HepG2 (cell line): ENCODE data around the gene ZCCHC24. TPM values are rescaled to one million over a fixed set of nuclear protein-coding genes. Genes with fewer than 3 reads are reported as not detected.
A peak's percentile ranks its signal among the peaks of the same experiment; 100 is the strongest.

ENCODE experiments used
- ATAC-seq: fragments of 200-7000 bp; cut with Tn5 transposase; 3 replicates; pipeline ENCODE4 v1.9.1; 2020; ENCODE audit warnings: mild to moderate bottlenecking, moderate library complexity
- BruUV-seq: library from RNA; stranded (reverse); fragments of 400-500 nt; replicated peaks from 2 replicates; lab custom pipeline; 2021; lab: Mats Ljungman, UMichigan
- CTCF ChIA-PET: fragments of 300-600 bp; formaldehyde crosslinking; extraction: SDS; loops from one replicate; lab custom pipeline; 2021; ENCODE audit warnings: low total read pairs, inconsistent platforms, low intra/inter-chr PET ratio; lab: Yijun Ruan, JAX
- POLR2A ChIA-PET: fragments of 350-600 bp; sonication (Branson Sonifier 250); formaldehyde crosslinking; loops from one replicate; lab custom pipeline; 2020; ENCODE audit warnings: antibody characterized with exemption, inconsistent platforms; lab: Yijun Ruan, JAX
- DNase-seq: peaks from one replicate; pipeline ENCODE4 v3.0.0-alpha.2; 2015; ENCODE audit warnings: low spot score
- FAIRE-seq: peaks from 3 replicates; lab custom pipeline; 2011; peaks lifted over from hg19 to GRCh38; lab: Jason Lieb, UNC
- H2AFZ ChIP-seq: one replicate; pipeline ENCODE4 v1.6.1; 2011; ENCODE audit warnings: low read length, inconsistent platforms
- H3K27ac ChIP-seq: fragments of 300-600 bp; 3 replicates; pipeline ENCODE4 v1.8.0; 2011; ENCODE audit warnings: mixed run types, mild to moderate bottlenecking, mixed read lengths, low read length, inconsistent platforms; ENCODE audit not compliant: insufficient read depth; ENCODE audit errors: extremely low read length
- H3K27me3 ChIP-seq, 2 experiments: fragments of 200-600 bp in 1 of 2; 2 replicates in 1 of 2; 3 replicates in 1 of 2; pipeline versions ENCODE4 v1.6.0 to v1.8.0; 2011; ENCODE audit warnings: low read length in 2 of 2, mild to moderate bottlenecking in 2 of 2, moderate library complexity in 2 of 2, inconsistent platforms in 1 of 2; ENCODE audit not compliant: insufficient read depth in 2 of 2, control insufficient read depth in 1 of 2
- H3K36me3 ChIP-seq, 2 experiments: fragments of 200-600 bp in 1 of 2; replicated peaks in 1 of 2; 2 replicates in 1 of 2; 3 replicates in 1 of 2; pipeline versions ENCODE4 v1.5.1 to v1.8.0; 2011; ENCODE audit warnings: low read length in 2 of 2, inconsistent platforms in 1 of 2; ENCODE audit not compliant: insufficient read depth in 2 of 2, control insufficient read depth in 1 of 2
- H3K4me1 ChIP-seq: 2 replicates; pipeline ENCODE4 v1.5.1; 2012; ENCODE audit warnings: low read length, inconsistent platforms; ENCODE audit not compliant: insufficient read depth
- H3K4me2 ChIP-seq: 2 replicates; pipeline ENCODE4 v1.6.0; 2011; ENCODE audit warnings: low read depth, low read length, inconsistent platforms
- H3K4me3 ChIP-seq, 3 experiments: fragments of 200-600 bp in 1 of 3; sonication (generic), shearing (Covaris generic) in 1 of 3; replicated peaks in 1 of 3; 2 replicates each; pipeline ENCODE4 v1.5.1; 2011 to 2016; ENCODE audit warnings: low read length in 3 of 3, inconsistent platforms in 2 of 3, low read depth in 2 of 3, mild to moderate bottlenecking in 2 of 3, control low read depth in 1 of 3, mixed read lengths in 1 of 3; ENCODE audit not compliant: insufficient read depth in 1 of 3
- H3K79me2 ChIP-seq: one replicate; pipeline ENCODE4 v1.6.1; 2011; ENCODE audit warnings: low read length, inconsistent platforms; ENCODE audit not compliant: insufficient read depth
- H3K9ac ChIP-seq: 2 replicates; pipeline ENCODE4 v1.6.0; 2011; ENCODE audit warnings: mild to moderate bottlenecking, low read depth, low read length, inconsistent platforms; ENCODE audit not compliant: insufficient read depth
- H3K9me3 ChIP-seq: 2 replicates; pipeline ENCODE4 v1.5.1; 2012; ENCODE audit warnings: mild to moderate bottlenecking, low read length
- H4K20me1 ChIP-seq: 2 replicates; pipeline ENCODE4 v1.6.0; 2011; ENCODE audit warnings: inconsistent platforms, mild to moderate bottlenecking, low read length, moderate library complexity; ENCODE audit not compliant: insufficient read depth
- DRAP1 ChIP-seq: IDR thresholded peaks from 2 replicates; pipeline ENCODE4 v1.6.1; 2016; ENCODE audit warnings: missing genetic modification reagents, missing compliant biosample characterization
- MNT ChIP-seq: fragments of 450-650 bp; IDR thresholded peaks from 2 replicates; pipeline ENCODE4 v1.6.1; 2016
- NBN ChIP-seq: fragments of 450-650 bp; conservative IDR thresholded peaks from 2 replicates; pipeline ENCODE4 v1.6.1; 2017
- WGBS: methylation state at CpG from one replicate; pipeline ENCODE4 v1.1.6; 2017; ENCODE audit warnings: low lambda C conversion rate; 5-methylcytosine and 5-hydroxymethylcytosine counted together
- in situ Hi-C: cut with HindIII; loops from 2 replicates; pipeline ENCODE4 v1.10.0; 2017; ENCODE audit warnings: low pct_unique_long_range_greater_than_20kb; ENCODE audit not compliant: extremely low pct_ligation_motif_present
- intact Hi-C: fragments of 100-400 bp; cut with micrococcal nuclease; formaldehyde crosslinking; loops from one replicate; pipeline ENCODE4 v1.10.0; 2022; ENCODE audit not compliant: unreplicated experiment
- polyA plus RNA-seq, 8 experiments: library from polyadenylated mRNA; depleted of rRNA in 3 of 8; stranded (reverse) in 7 of 8; unstranded in 1 of 8; fragments of >200 nt; fragmentation: Illumina TruSeq in 4 of 8; extraction: Trizol in 4 of 8; gene quantifications; 2 replicates each; pipeline versions ENCODE4 v1.2.1 to v1.2.3, GENCODE V29; 2011 to 2016; ENCODE audit warnings: low read depth in 4 of 8, missing spikeins in 1 of 8, mixed read lengths in 1 of 8; ENCODE audit not compliant: insufficient read depth in 1 of 8
- total RNA-seq, 5 experiments: library from RNA; depleted of rRNA; stranded (reverse); fragments of >200 nt; fragmentation: Illumina TruSeq; extraction: Trizol; gene quantifications; 2 replicates each; pipeline ENCODE4 v1.2.3, GENCODE V29; 2016; ENCODE audit warnings: low read depth in 1 of 5

Gene ZCCHC24
- total and polyA plus RNA-seq, 2 of the 13 experiments (the other 11 are each of a cell fraction or from before 2014, with no cell fraction given) = 3.1 to 7.9 TPM

- BruUV-seq = no TSS peak
- DNase-seq (no peak), FAIRE-seq (no peak), ATAC-seq (no peak)
- in situ Hi-C loops = loop anchor here (5.0 kb wide), 1 partner anchor 110 kb away; no protein-coding TSS in a partner anchor
- no peak overlapping the region for H2AFZ ChIP-seq
- ChIA-PET POLR2A (no interaction called here), CTCF (no interaction called here)
- H3K27me3 ChIP-seq = no peaks in the 10 kb centered on the region
- H3K4me2 ChIP-seq = no peak overlapping the region
- peak; percentile 90 for TF ChIP-seq MNT
- 0 out of 2 replicates have a peak, but pooled peaks have one; percentile 7 for TF ChIP-seq NBN
- no peak for TF ChIP-seq DRAP1
- H4K20me1 ChIP-seq = no peaks in the 10 kb centered on the region
- no peak overlapping the region for H3K9ac ChIP-seq
- intact Hi-C loops = no loop called here
- no peaks in the 10 kb centered on the region for H3K79me2 ChIP-seq
- peaks cover 70% of the 10 kb centered on the region for H3K4me1 ChIP-seq
- no peaks in the 10 kb centered on the region for H3K36me3 ChIP-seq
- WGBS = 95% methylated on average over 36 of the region's 36 CpGs
- H3K4me3 ChIP-seq = no peak overlapping the region
- H3K27ac ChIP-seq = no peak overlapping the region
- H3K9me3 ChIP-seq = no peaks in the 10 kb centered on the region
Measured at GRCh38 chr10:79377557-79378382, 67.7 kb downstream of the ZCCHC24 start.
